H1 (cell line): ENCODE data around the gene KRTAP10-8. TPM values are rescaled to one million over a fixed set of nuclear protein-coding genes. Genes with fewer than 3 reads are reported as not detected.

Experiments used
- CTCF ChIA-PET: fragments of 300-600 bp; sonication (Branson Sonifier 250); formaldehyde crosslinking; loops from one replicate; lab custom pipeline; 2021; ENCODE audit not compliant: partially characterized antibody; lab: Charles Lee
- POLR2A ChIA-PET: fragments of 300-600 bp; sonication (Branson Sonifier 250); formaldehyde crosslinking; loops from one replicate; lab custom pipeline; 2021; ENCODE audit warnings: inconsistent platforms; ENCODE audit not compliant: partially characterized antibody; lab: Charles Lee
- DNase-seq, 2 experiments: peaks; one replicate each; pipeline versions ENCODE4 v3.0.0 to v3.0.0-alpha.2; 2010 to 2022; ENCODE audit warnings: low spot score in 2 of 2, low read depth in 1 of 2, mixed read lengths in 1 of 2
- FAIRE-seq: peaks from 2 replicates; lab custom pipeline; 2011; peaks lifted over from hg19 to GRCh38; lab: Jason Lieb, UNC
- H2AFZ ChIP-seq: 2 replicates; pipeline ENCODE4 v1.8.1; 2012; ENCODE audit warnings: low read length, inconsistent platforms
- H2AK5ac ChIP-seq: 2 replicates; pipeline ENCODE4 v1.6.1; 2013; ENCODE audit warnings: low read depth, low read length
- H2BK120ac ChIP-seq: replicated peaks from 2 replicates; pipeline ENCODE3; 2013; ENCODE audit warnings: low read depth, low read length, inconsistent platforms
- H2BK12ac ChIP-seq: 2 replicates; pipeline ENCODE4 v1.6.1; 2013; ENCODE audit warnings: low read depth, low read length
- H2BK15ac ChIP-seq: 2 replicates; pipeline ENCODE4 v1.6.1; 2013; ENCODE audit warnings: low read length
- H2BK20ac ChIP-seq: 2 replicates; pipeline ENCODE4 v1.6.1; 2013; ENCODE audit warnings: low read length
- H2BK5ac ChIP-seq: 2 replicates; pipeline ENCODE4 v1.6.1; 2013; ENCODE audit warnings: low read depth, low read length
- H3K14ac ChIP-seq: 2 replicates; pipeline ENCODE4 v1.6.1; 2013; ENCODE audit warnings: inconsistent platforms; ENCODE audit not compliant: insufficient read length
- H3K18ac ChIP-seq: 2 replicates; pipeline ENCODE4 v1.6.1; 2013; ENCODE audit warnings: low read length; ENCODE audit errors: extremely low read depth
- H3K23ac ChIP-seq: 2 replicates; pipeline ENCODE4 v1.6.1; 2013; ENCODE audit warnings: inconsistent platforms; ENCODE audit not compliant: insufficient read length
- H3K23me2 ChIP-seq: 2 replicates; pipeline ENCODE4 v1.6.1; 2013; ENCODE audit warnings: low read depth, low read length
- H3K27ac ChIP-seq: 2 replicates; pipeline ENCODE4 v1.6.1; 2011; ENCODE audit warnings: low read depth, low read length, inconsistent platforms
- H3K27me3 ChIP-seq, 4 experiments: replicated peaks in 1 of 4; 1 replicate in 1 of 4; 2 replicates in 3 of 4; pipeline versions ENCODE4 v1.6.1 to v1.8.1; 2011 to 2013; ENCODE audit warnings: low read length in 3 of 4, mild to moderate bottlenecking in 3 of 4, inconsistent platforms in 2 of 4, mixed read lengths in 2 of 4, moderate library complexity in 1 of 4; ENCODE audit not compliant: control insufficient read depth in 3 of 4, insufficient read depth in 3 of 4; ENCODE audit errors: extremely low read depth in 1 of 4
- H3K36me3 ChIP-seq, 4 experiments: 2 replicates each; pipeline versions ENCODE4 v1.6.1 to v1.8.1; 2011 to 2013; ENCODE audit warnings: mild to moderate bottlenecking in 4 of 4, low read length in 3 of 4, moderate library complexity in 2 of 4, control low read depth in 1 of 4, inconsistent platforms in 1 of 4; ENCODE audit not compliant: insufficient read depth in 4 of 4, control insufficient read depth in 2 of 4
- H3K4ac ChIP-seq: replicated peaks from 2 replicates; pipeline ENCODE3; 2013; ENCODE audit warnings: low read length, low read depth, mixed read lengths, inconsistent platforms; ENCODE audit not compliant: insufficient read length
- H3K4me1 ChIP-seq, 4 experiments: replicated peaks in 1 of 4; 1 replicate in 1 of 4; 2 replicates in 3 of 4; pipeline versions ENCODE4 v1.6.1 to v1.8.1; 2011 to 2013; ENCODE audit warnings: low read length in 3 of 4, inconsistent platforms in 2 of 4, mixed read lengths in 1 of 4; ENCODE audit not compliant: insufficient read depth in 4 of 4, control insufficient read depth in 3 of 4
- H3K4me2 ChIP-seq, 2 experiments: 2 replicates each; pipeline versions ENCODE4 v1.6.1 to v1.8.1; 2011 to 2013; ENCODE audit warnings: low read depth in 2 of 2, low read length in 2 of 2, control low read depth in 1 of 2, inconsistent platforms in 1 of 2, mild to moderate bottlenecking in 1 of 2; ENCODE audit not compliant: insufficient read depth in 1 of 2
- H3K4me3 ChIP-seq, 4 experiments: fragments of 200-600, 300-600 bp in 1 of 4; sonication (generic), shearing (Covaris generic), sonication (Bioruptor Twin) in 1 of 4; 2 replicates each; pipeline versions ENCODE4 v1.5.1 to v1.8.1; 2011 to 2016; ENCODE audit warnings: low read length in 4 of 4, low read depth in 3 of 4, control low read depth in 2 of 4, inconsistent platforms in 2 of 4, mild to moderate bottlenecking in 2 of 4, mixed read lengths in 1 of 4, moderate library complexity in 1 of 4; ENCODE audit not compliant: insufficient read depth in 2 of 4; ENCODE audit errors: extremely low read depth in 1 of 4
- H3K56ac ChIP-seq: replicated peaks from 2 replicates; pipeline ENCODE3; 2013; ENCODE audit warnings: low read depth, mild to moderate bottlenecking, mixed read lengths, low read length, inconsistent platforms; ENCODE audit not compliant: insufficient read length
- H3K79me1 ChIP-seq: 2 replicates; pipeline ENCODE4 v1.6.1; 2013; ENCODE audit warnings: low read depth, low read length, control low read depth
- H3K79me2 ChIP-seq, 2 experiments: 2 replicates each; pipeline versions ENCODE4 v1.6.1 to v1.8.1; 2012 to 2013; ENCODE audit warnings: low read length in 2 of 2, mild to moderate bottlenecking in 2 of 2, inconsistent platforms in 1 of 2; ENCODE audit not compliant: insufficient read depth in 2 of 2, control insufficient read depth in 1 of 2
- H3K9ac ChIP-seq, 4 experiments: replicated peaks in 1 of 4; 1 replicate in 1 of 4; 2 replicates in 3 of 4; pipeline versions ENCODE4 v1.6.1 to v1.8.1; 2011 to 2013; ENCODE audit warnings: low read depth in 3 of 4, low read length in 3 of 4, control low read depth in 2 of 4, mild to moderate bottlenecking in 2 of 4, moderate library complexity in 2 of 4, inconsistent platforms in 1 of 4; ENCODE audit errors: extremely low read depth in 1 of 4
- H3K9me3 ChIP-seq, 2 experiments: 2 replicates each; pipeline versions ENCODE4 v1.6.1 to v1.8.1; 2012 to 2013; ENCODE audit warnings: mild to moderate bottlenecking in 2 of 2, moderate library complexity in 2 of 2, control low read depth in 1 of 2, inconsistent platforms in 1 of 2, low read depth in 1 of 2, low read length in 1 of 2, mixed read lengths in 1 of 2; ENCODE audit not compliant: insufficient read depth in 2 of 2
- H4K20me1 ChIP-seq, 2 experiments: replicated peaks in 1 of 2; 2 replicates each; pipeline versions ENCODE3 to v1.8.1; 2011 to 2013; ENCODE audit warnings: inconsistent platforms in 2 of 2, low read length in 2 of 2, mild to moderate bottlenecking in 1 of 2; ENCODE audit not compliant: insufficient read depth in 2 of 2, control insufficient read depth in 1 of 2
- H4K5ac ChIP-seq: 2 replicates; pipeline ENCODE4 v1.6.1; 2013; ENCODE audit warnings: low read length, low read depth, mixed read lengths, inconsistent platforms; ENCODE audit not compliant: insufficient read length
- H4K8ac ChIP-seq: 2 replicates; pipeline ENCODE4 v1.8.0; 2013; ENCODE audit warnings: mild to moderate bottlenecking, moderate library complexity, low read length, inconsistent platforms; ENCODE audit not compliant: insufficient read depth; ENCODE audit errors: extremely low read depth
- H4K91ac ChIP-seq: replicated peaks from 2 replicates; pipeline ENCODE3; 2013; ENCODE audit warnings: low read length, mixed read lengths, inconsistent platforms; ENCODE audit not compliant: insufficient read length
- CBX8 ChIP-seq: fragments of 300-800, 300-1000 bp; sonication (generic); IDR thresholded peaks from 2 replicates; pipeline ENCODE4 v1.7.1; 2016; ENCODE audit warnings: low read depth, low read length, borderline replicate concordance
- CREB1 ChIP-seq: IDR thresholded peaks from 2 replicates; pipeline ENCODE4 v1.6.1; 2012; ENCODE audit warnings: inconsistent platforms
- CTBP2 ChIP-seq: IDR thresholded peaks from 2 replicates; pipeline ENCODE4 v1.7.0; 2011; ENCODE audit warnings: borderline replicate concordance, mild to moderate bottlenecking, moderate library complexity, mixed read lengths, low read length; ENCODE audit not compliant: insufficient read depth, insufficient read length
- CTCF ChIP-seq, 3 experiments: IDR thresholded peaks; 1 replicate in 2 of 3; 2 replicates in 1 of 3; pipeline versions ENCODE4 v1.5.1 to v1.6.1; 2011; ENCODE audit warnings: low read length in 3 of 3, mild to moderate bottlenecking in 3 of 3, inconsistent platforms in 2 of 3, low read depth in 1 of 3, moderate library complexity in 1 of 3; ENCODE audit not compliant: insufficient read depth in 1 of 3; ENCODE audit errors: control extremely low read depth in 1 of 3
- KDM5A ChIP-seq: fragments of 200-600 bp; IDR thresholded peaks from 2 replicates; pipeline ENCODE4 v1.7.1; 2012; ENCODE audit warnings: mild to moderate bottlenecking, low read length, inconsistent platforms, mixed read lengths
- MAX ChIP-seq: IDR thresholded peaks from 2 replicates; pipeline ENCODE4 v1.6.1; 2012; ENCODE audit warnings: inconsistent platforms
- NRF1 ChIP-seq: IDR thresholded peaks from 2 replicates; pipeline ENCODE4 v1.6.1; 2011; ENCODE audit warnings: mild to moderate bottlenecking, low read depth, low read length, improper control_type of control experiment
- POLR2A ChIP-seq, 2 experiments: IDR thresholded peaks; 1 replicate in 1 of 2; 2 replicates in 1 of 2; pipeline ENCODE4 v1.6.1; 2011; ENCODE audit warnings: low read depth in 2 of 2, low read length in 2 of 2, mild to moderate bottlenecking in 2 of 2; ENCODE audit errors: control extremely low read depth in 1 of 2
- SIRT6 ChIP-seq: IDR thresholded peaks from one replicate; pipeline ENCODE4 v1.7.1; 2012; ENCODE audit warnings: low read length, inconsistent platforms
- SP2 ChIP-seq: IDR thresholded peaks from 2 replicates; pipeline ENCODE4 v1.6.1; 2012; ENCODE audit warnings: mild to moderate bottlenecking, low read length, inconsistent platforms
- SRF ChIP-seq: IDR thresholded peaks from 2 replicates; pipeline ENCODE4 v1.6.1; 2011; ENCODE audit warnings: mild to moderate bottlenecking, low read depth, low read length, moderate library complexity
- ZNF274 ChIP-seq: IDR thresholded peaks from 2 replicates; pipeline ENCODE4 v1.7.0; 2012; ENCODE audit warnings: low read length, borderline replicate concordance; ENCODE audit errors: extremely low read depth
- WGBS, 2 experiments: shearing (Covaris generic) in 1 of 2; methylation state at CpG; one replicate each; pipeline versions ENCODE4 v1.1.6 to v1.1.7; 2013 to 2015; ENCODE audit warnings: low lambda C conversion rate in 2 of 2, mixed read lengths in 2 of 2, inconsistent platforms in 1 of 2, low coverage in 1 of 2, missing lambda C conversion rate in 1 of 2; ENCODE audit not compliant: insufficient replicate concordance in 2 of 2, insufficient coverage in 1 of 2, insufficient read length in 1 of 2; ENCODE audit errors: extremely low coverage in 1 of 2, missing lambda C conversion rate in 1 of 2; 5-methylcytosine and 5-hydroxymethylcytosine counted together
- polyA plus RNA-seq, 7 experiments: library from polyadenylated mRNA; depleted of rRNA in 3 of 7; stranded (reverse) in 5 of 7; unstranded in 2 of 7; fragments of >200 nt in 5 of 7; fragments of 200-250 nt in 2 of 7; gene quantifications; 1 replicate in 5 of 7; 2 replicates in 1 of 7; 4 replicates in 1 of 7; pipeline versions ENCODE4 v1.2.1 to v1.2.3, GENCODE V29; 2011 to 2013; ENCODE audit warnings: missing spikeins in 2 of 7, mixed read lengths in 2 of 7
- total RNA-seq: library from RNA; stranded (reverse); fragmentation: NEBNext Ultra II Directional; extraction: Animal tissue kit (Norgen Biotek cat#: 25700); gene quantifications from 2 replicates; pipeline ENCODE4 v1.2.1, GENCODE V29; 2021

The KRTAP10-8 gene
- total and polyA plus RNA-seq, 2 of the 8 experiments (the other 6 are each of a cell fraction or from before 2014, with no cell fraction given): not detected

- no peak overlapping the region for H2BK15ac ChIP-seq
- no peak overlapping the region for H2AFZ ChIP-seq
- H3K4me3 ChIP-seq: no peak overlapping the region
- no peak overlapping the region for H2BK120ac ChIP-seq
- no peak overlapping the region for H4K5ac ChIP-seq
- DNase-seq: peak in 1 of 2 experiments; percentile 35
- H2AK5ac ChIP-seq: no peak overlapping the region
- no peak for FAIRE-seq
- H3K4me2 ChIP-seq: no peak overlapping the region
- no peak overlapping the region for H2BK12ac ChIP-seq
- H3K14ac ChIP-seq: no peak overlapping the region
- ChIA-PET CTCF (interaction anchor here (0.9 kb wide), 1 partner anchor 35 kb away, joined by 4 read pairs; the partner anchor contains the start of gene KRTAP10-5), POLR2A (interaction anchor here (0.6 to 1.5 kb wide), 2 partner anchors 91 to 1012 kb away, joined by 3 read pairs; no protein-coding TSS in a partner anchor)
- no peak overlapping the region for H4K91ac ChIP-seq
- no peak overlapping the region for H2BK20ac ChIP-seq
- 82% methylated on average over 6 of the region's 8 CpGs; no CpG with 5 or more reads in 1 of the 2 experiments for WGBS, 2 experiments
- peaks cover 0 to 6% (median 2%) of the 10 kb centered on the region in 4 experiments; a peak in 4 of 7 replicates for H3K4me1 ChIP-seq
- H3K4ac ChIP-seq: no peak overlapping the region
- H3K27me3 ChIP-seq: no peaks in the 10 kb centered on the region
- H2BK5ac ChIP-seq: no peak overlapping the region
- no peaks in the 10 kb centered on the region for H3K23me2 ChIP-seq
- H3K79me1 ChIP-seq: no peaks in the 10 kb centered on the region; the same call in 1 of the 2 replicates
- H3K18ac ChIP-seq: no peak overlapping the region
- peak overlapping the region; percentile 48; the same call in 1 of the 2 replicates for H4K8ac ChIP-seq
- no peak overlapping the region for H3K9ac ChIP-seq
- H3K36me3 ChIP-seq: no peaks in the 10 kb centered on the region
- no peak overlapping the region for H3K23ac ChIP-seq
- no peak overlapping the region for H3K27ac ChIP-seq
- H3K79me2 ChIP-seq: no peaks in the 10 kb centered on the region
- H4K20me1 ChIP-seq: peaks cover 0 to 1% of the 10 kb centered on the region in 2 experiments
- H3K56ac ChIP-seq: no peak overlapping the region
- peaks cover 15 to 16% of the 10 kb centered on the region in 2 experiments for H3K9me3 ChIP-seq
- TF ChIP-seq SRF (no peak), ZNF274 (no peak), SIRT6 (no peak), CREB1 (no peak), CTBP2 (no peak), POLR2A (IDR thresholded peaks at IDR 0.05; ENCODE audit: control extremely low read depth in 1 of 2, low read depth in 2 of 2, low read length in 2 of 2) (no peak), SP2 (no peak), CBX8 (no peak), CTCF (IDR thresholded peaks at IDR 0.05; ENCODE audit: control extremely low read depth in 1 of 3, insufficient read depth in 1 of 3, low read depth in 1 of 3, low read length in 3 of 3) (no peak), KDM5A (no peak), MAX (no peak), NRF1 (no peak)
Observed at GRCh38 chr21:44615466-44615865, 3.6 kb downstream of the KRTAP10-8 start.
